Uterus (tissue), 4 donors: ENCODE results near the gene MED26. TPM values are rescaled to one million over a fixed set of nuclear protein-coding genes. Genes with fewer than 3 reads are reported as not detected.

Source experiments
- DNase-seq, 2 donors: peaks; one replicate each; pipeline ENCODE4 v3.0.0-alpha.2; 2019 to 2020
- H3K27ac ChIP-seq, 2 donors: fragments of 200-600 bp; sonication (generic); 1 replicate in 1 of 2; 2 replicates in 1 of 2; pipeline ENCODE4 v1.5.1; 2016 to 2018
- H3K27me3 ChIP-seq, 2 donors: fragments of 200-600 bp; sonication (generic); one replicate each; pipeline ENCODE4 v1.5.1; 2018 to 2019; ENCODE audit warnings: control low read depth in 1 of 2
- H3K36me3 ChIP-seq, 2 donors: fragments of 200-600 bp; sonication (generic); one replicate each; pipeline ENCODE4 v1.5.1; 2019; ENCODE audit warnings: control low read depth in 1 of 2
- H3K4me1 ChIP-seq, 2 donors: fragments of 200-600 bp; sonication (generic); one replicate each; pipeline ENCODE4 v1.5.1; 2018 to 2019; ENCODE audit warnings: control low read depth in 1 of 2
- H3K4me3 ChIP-seq, 2 donors: fragments of 200-600 bp; sonication (generic); 1 replicate in 1 of 2; 2 replicates in 1 of 2; pipeline ENCODE4 v1.5.1; 2018 to 2019; ENCODE audit warnings: mild to moderate bottlenecking in 1 of 2
- H3K9me3 ChIP-seq, 2 donors: fragments of 200-600 bp; sonication (generic); one replicate each; pipeline ENCODE4 v1.5.1; 2019; ENCODE audit warnings: control low read depth in 1 of 2
- POLR2A ChIP-seq, 2 donors: fragments of 450-650 bp; IDR thresholded peaks; one replicate each; pipeline ENCODE4 v1.6.1; 2016; ENCODE audit warnings: antibody characterized with exemption in 2 of 2, mild to moderate bottlenecking in 1 of 2, moderate library complexity in 1 of 2
- intact Hi-C: fragments of 100-400 bp; cut with DNase I; formaldehyde crosslinking; loops from one replicate; pipeline ENCODE4 v1.15.1; 2023; ENCODE audit warnings: low total_unique reads
- total RNA-seq, 4 donors: library from RNA; depleted of rRNA in 3 of 4; stranded (reverse); fragments of >200 nt in 3 of 4; gene quantifications; one replicate each; pipeline versions ENCODE4 v1.1.0 to v1.2.4, GENCODE V29; 2014 to 2023
- TF ChIP-seq, protein P1 (sequence below), 4 experiments: fragments of 200-600 bp in 2 of 4; fragments of 450-650 bp in 2 of 4; sonication (generic) in 2 of 4; IDR thresholded peaks; one replicate each; pipeline ENCODE4 v1.5.1; 2016 to 2019; ENCODE audit warnings: antibody characterized with exemption in 4 of 4, mild to moderate bottlenecking in 2 of 4, moderate library complexity in 1 of 4
- donor health status: DM: yes; HTN: yes; CAD: no.

The MED26 gene
- total RNA-seq, 4 donors from 2014 or later, result 1.5 to 13.5 (median 3.6) TPM

DNA sequence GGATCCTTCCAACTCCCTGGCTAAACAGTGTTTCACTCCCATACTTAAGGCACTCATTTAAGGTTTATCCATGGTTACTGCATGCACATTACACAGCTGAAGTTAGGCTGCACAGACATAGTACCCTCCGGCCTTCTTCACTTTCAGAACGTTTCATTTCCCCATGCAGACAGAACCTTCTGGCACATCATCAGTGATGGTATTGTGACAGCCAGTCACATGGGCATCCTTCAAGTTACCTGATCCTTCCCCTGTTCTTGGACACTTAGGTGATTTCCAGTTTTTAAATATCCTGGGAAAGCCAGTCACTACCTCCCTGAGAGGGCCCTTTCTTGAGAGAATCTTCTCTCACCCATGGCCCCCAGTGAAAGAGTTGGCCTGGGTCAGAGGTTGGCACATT is 22.8 kb upstream of the MED26 start:
- Histone ChIP-seq H3K9me3 (no peaks in the 10 kb centered on the region), H3K27ac (no peak overlapping the region), H3K4me1 (no peaks in the 10 kb centered on the region), H3K27me3 (no peaks in the 10 kb centered on the region), H3K36me3 (peaks cover 0 to 2% of the 10 kb centered on the region in 2 donors), H3K4me3 (no peak overlapping the region)
- DNase-seq, result no peak
- TF ChIP-seq, protein P1, sequence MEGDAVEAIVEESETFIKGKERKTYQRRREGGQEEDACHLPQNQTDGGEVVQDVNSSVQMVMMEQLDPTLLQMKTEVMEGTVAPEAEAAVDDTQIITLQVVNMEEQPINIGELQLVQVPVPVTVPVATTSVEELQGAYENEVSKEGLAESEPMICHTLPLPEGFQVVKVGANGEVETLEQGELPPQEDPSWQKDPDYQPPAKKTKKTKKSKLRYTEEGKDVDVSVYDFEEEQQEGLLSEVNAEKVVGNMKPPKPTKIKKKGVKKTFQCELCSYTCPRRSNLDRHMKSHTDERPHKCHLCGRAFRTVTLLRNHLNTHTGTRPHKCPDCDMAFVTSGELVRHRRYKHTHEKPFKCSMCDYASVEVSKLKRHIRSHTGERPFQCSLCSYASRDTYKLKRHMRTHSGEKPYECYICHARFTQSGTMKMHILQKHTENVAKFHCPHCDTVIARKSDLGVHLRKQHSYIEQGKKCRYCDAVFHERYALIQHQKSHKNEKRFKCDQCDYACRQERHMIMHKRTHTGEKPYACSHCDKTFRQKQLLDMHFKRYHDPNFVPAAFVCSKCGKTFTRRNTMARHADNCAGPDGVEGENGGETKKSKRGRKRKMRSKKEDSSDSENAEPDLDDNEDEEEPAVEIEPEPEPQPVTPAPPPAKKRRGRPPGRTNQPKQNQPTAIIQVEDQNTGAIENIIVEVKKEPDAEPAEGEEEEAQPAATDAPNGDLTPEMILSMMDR (IDR thresholded peaks at IDR 0.05), result no peak
- no peak for TF ChIP-seq POLR2A (IDR thresholded peaks at IDR 0.05)
- intact Hi-C loops, result no loop called here

DNA sequence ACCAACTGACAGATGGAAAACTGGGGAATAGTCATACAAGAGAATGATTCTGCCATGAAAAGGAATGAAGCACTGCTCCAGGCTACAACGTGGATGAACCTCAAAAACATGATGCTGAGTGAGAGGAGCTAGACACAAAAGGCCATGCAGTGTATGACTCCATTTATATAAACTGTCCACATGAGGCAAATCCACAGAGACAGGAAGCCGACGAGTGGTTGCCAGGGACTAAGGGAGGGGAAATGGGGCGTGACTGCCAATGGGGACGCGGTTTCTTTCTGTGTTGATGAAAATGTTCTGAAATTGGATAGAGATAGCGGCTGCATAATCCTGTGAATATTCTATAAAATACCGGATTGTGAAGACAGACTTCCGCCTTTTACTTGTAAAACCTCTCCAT is 21.7 kb upstream of the MED26 start:
- H3K27ac ChIP-seq, result no peak overlapping the region
- peaks cover 0 to 2% of the 10 kb centered on the region in 2 donors for H3K36me3 ChIP-seq
- DNase-seq, result no peak
- H3K9me3 ChIP-seq, result no peaks in the 10 kb centered on the region
- TF ChIP-seq, protein P1 (IDR thresholded peaks at IDR 0.05), result no peak
- no peak for TF ChIP-seq POLR2A (IDR thresholded peaks at IDR 0.05)
- no peaks in the 10 kb centered on the region for H3K27me3 ChIP-seq
- intact Hi-C loops, result no loop called here
- no peaks in the 10 kb centered on the region for H3K4me1 ChIP-seq
- no peak overlapping the region for H3K4me3 ChIP-seq

DNA sequence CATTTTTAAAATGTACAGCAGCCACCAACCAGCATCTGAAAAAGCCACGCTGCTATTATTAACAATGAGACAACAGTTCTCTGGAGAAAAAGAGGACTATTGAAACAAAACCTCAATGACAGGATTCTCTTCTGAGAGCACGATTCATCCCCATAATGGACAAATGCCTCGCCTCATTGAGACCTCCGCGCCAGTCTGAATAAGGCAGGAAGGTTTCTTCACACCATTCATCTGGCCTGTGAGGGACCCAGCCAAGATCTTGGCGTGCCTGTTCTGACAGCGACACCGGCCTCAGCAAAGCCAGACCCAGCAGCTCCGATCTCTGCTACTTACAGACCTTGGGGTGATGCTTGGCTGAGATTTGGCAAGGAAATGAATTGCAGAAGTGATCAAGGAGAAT is 17.1 kb upstream of the MED26 start:
- no peaks in the 10 kb centered on the region for H3K27me3 ChIP-seq
- no peak overlapping the region for H3K4me3 ChIP-seq
- no peaks in the 10 kb centered on the region for H3K9me3 ChIP-seq
- no peak overlapping the region for H3K27ac ChIP-seq
- TF ChIP-seq, protein P1 (IDR thresholded peaks at IDR 0.05), result no peak
- TF ChIP-seq POLR2A (IDR thresholded peaks at IDR 0.05), result no peak
- H3K4me1 ChIP-seq, result no peaks in the 10 kb centered on the region
- intact Hi-C loops, result no loop called here
- H3K36me3 ChIP-seq, result peaks cover 0 to 2% of the 10 kb centered on the region in 2 donors
- no peak for DNase-seq

DNA sequence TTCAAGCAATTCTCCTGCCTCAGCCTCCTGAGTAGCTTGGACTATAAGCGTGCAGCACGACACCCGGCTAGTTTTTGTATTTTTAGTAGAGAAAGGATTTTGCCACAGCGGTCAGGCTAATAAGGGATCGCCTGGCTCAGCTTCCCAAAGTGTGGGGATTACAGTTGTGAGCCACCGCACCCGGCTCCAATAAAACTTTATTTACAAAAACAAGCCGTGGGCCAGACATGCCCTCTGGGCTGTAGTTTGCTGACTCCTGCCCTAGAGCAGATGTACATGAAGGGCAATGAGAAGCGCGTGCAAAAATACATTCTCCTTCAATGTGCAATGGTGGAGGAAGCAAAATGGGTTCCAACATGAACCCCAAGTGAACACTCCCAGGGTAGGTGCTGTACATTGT is 13.7 kb upstream of the MED26 start:
- peaks cover 0 to under 1% of the 10 kb centered on the region in 2 donors for H3K36me3 ChIP-seq
- H3K4me3 ChIP-seq, result no peak overlapping the region
- H3K27me3 ChIP-seq, result no peaks in the 10 kb centered on the region
- TF ChIP-seq POLR2A (IDR thresholded peaks at IDR 0.05), result no peak
- TF ChIP-seq, protein P1 (IDR thresholded peaks at IDR 0.05), result no peak
- intact Hi-C loops, result no loop called here
- no peak for DNase-seq
- no peaks in the 10 kb centered on the region for H3K9me3 ChIP-seq
- no peak overlapping the region for H3K27ac ChIP-seq
- H3K4me1 ChIP-seq, result no peaks in the 10 kb centered on the region

DNA sequence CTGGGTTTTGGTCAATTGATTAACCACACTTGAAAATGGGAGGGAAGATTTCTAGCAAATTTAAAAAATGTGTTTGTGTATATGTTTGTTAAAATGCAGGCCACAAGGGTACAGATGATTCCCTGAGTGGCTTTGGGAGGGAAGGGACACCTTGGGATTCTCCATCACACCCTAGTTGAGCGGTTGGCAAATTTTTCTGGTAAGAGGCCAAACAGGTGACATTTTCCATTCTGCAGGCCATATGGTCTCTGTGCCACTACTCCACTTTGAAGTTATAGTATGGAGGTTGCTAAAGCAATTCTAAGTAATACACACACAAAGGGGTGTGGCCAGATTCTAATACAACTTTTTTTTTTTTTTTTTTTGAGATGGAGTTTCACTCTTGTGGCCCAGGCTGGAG is 12.9 kb upstream of the MED26 start:
- no peak for DNase-seq

More for the DNA sequence above, 12.9 kb upstream of the MED26 start:
- Histone ChIP-seq H3K27me3 (no peaks in the 10 kb centered on the region), H3K27ac (no peak overlapping the region), H3K4me1 (no peaks in the 10 kb centered on the region), H3K9me3 (no peaks in the 10 kb centered on the region), H3K36me3 (no peaks in the 10 kb centered on the region), H3K4me3 (no peak overlapping the region)
- intact Hi-C loops, result no loop called here
- TF ChIP-seq, protein P1 (IDR thresholded peaks at IDR 0.05), result no peak
- TF ChIP-seq POLR2A (IDR thresholded peaks at IDR 0.05), result no peak
